SKM-1 (cell line): ENCODE data around the gene DYNLRB1.

ENCODE experiments used
- DNase-seq: peaks from one replicate; lab custom pipeline; 2025; ENCODE audit not compliant: unreplicated experiment; lab: John Stamatoyannopoulos, UW

DYNLRB1 gene

DNA sequence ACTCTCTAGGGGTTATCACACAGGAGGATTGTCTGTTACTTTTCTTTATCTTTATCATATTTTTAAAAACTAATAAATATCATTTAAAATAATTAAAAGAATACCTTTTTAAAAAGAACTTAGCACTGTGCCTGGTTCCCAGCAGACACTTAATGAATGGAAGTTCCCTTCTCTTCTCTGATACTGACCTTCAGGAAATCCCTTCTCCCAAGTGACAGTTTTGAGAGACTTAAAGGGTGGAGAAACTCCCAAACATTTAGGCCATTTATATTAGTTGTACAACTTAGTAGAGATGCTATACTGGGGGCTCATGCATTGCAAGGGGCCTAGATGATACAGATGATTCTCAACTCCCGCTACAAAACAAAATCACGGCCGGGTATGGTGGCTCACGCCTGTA is 60.8 kb downstream of the DYNLRB1 start:
- DNase-seq, result no peak

DNA sequence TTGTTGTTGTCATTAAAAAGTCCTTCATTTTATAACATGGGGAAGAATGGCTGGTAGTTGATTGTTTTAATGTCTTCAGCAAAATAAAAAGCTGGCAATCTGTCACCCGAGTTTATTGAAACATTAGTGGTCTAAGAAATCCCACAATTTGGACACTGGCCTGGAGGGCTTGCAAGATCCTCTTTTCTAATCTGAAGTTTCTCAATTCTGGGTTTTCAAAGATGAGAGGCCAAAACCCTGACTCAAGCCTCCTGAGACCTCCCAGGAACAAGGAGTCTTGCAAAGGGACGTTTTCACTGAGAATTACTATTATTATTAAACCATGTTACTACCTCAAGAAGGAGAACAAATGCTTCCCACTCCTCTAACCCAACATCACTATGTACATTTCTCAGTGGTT is 61.8 kb downstream of the DYNLRB1 start:
- DNase-seq, result no peak

DNA sequence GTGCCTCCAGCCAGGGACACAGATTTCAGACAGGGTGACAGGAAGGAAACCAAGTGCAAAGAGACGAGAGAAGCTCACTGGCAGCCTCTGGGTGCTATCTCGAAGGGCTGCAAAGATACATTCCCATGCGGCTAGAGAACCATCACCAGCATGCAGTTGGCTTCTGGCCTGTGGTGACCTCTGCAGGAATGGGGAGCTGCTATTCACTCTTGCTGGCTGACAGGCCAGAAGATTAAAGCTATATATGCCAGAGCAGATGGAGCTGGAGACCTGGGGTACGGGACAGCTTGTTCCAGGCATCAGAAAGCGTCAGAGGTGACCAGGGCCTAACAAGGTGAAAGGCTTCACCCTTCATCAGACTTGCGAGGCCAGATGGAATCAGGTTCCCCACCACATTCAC is 62.3 kb downstream of the DYNLRB1 start:
- DNase-seq, result no peak

DNA sequence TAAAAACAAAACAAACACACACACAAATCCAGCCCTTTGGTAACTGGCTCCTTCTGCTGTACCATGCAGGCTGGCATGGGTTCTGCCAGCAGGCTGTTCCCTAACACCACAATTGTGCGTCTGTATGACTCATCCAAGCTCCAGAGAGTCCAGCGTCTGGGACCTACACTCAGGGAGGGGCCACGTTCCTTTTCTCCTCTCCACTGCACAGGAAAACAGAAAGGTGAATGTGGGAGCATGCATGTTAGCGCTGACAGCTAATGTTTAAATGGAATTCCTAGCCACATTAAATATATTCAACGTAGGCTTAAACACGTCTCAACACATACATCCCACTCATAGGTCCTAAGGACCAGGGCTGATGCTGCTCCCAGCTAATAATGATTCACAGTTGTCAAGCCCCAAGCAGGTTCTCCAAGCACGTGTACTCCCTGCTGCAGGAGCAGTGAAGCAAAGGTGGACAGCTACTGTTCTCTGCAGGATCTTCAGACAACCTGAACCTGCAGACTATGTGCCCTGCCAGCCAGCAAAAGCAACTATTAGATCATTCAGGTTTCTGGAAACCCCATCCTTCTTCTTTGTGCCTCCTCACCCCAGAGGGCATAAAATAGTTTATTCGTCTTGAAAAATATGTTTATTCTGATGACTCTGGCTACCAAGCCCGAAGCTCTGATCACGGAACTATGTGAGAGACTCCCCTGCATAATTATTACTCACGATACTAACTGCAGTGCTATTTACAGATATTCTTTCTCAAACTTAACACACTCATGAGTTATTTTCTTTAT is 63.2 kb downstream of the DYNLRB1 start:
- no peak for DNase-seq

DNA sequence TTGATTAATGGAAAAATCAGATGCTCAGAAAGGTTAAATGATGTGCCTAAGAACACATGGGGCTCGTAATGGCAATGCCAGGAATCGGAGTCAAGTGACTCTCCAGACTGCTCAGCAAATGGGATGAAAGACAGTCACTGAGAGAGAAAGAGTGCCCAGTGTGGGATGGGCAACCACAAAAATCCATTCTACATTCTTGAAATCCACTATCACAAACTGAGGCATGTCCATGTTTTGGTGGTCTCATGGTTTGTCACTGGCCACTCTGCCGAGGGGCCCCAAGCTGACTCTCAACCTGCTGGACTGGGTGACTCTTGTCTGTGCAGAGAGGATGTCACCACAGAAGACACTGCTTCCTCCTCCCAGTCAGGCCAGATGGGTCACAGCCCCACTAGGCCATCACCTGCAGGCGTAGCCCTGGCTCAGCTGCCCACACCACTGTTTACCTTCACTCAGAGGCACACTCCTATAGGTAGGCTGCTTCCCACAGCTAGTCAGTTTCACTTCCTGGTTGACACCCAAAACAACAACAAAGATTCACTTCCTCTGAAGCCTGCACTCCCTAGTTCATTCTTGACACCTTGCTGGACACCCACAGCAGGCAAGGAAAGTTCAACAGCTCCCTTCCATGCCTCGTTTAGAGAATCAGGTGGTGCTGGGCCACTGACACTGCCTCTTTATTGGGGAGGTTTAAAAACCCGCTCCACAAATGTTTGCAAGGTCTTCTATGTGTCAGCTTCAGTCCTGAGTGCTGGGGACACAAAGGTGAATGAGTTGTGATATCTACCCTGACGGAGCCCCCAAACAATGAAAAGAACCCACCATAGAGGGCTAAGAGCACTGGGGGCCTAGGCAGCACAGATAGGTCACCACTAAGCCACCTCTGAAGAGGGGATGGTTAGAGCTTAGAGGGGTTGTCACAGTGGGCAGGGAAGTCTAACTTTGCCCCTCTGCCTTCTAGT is 64.0 kb downstream of the DYNLRB1 start:
- no peak for DNase-seq

DNA sequence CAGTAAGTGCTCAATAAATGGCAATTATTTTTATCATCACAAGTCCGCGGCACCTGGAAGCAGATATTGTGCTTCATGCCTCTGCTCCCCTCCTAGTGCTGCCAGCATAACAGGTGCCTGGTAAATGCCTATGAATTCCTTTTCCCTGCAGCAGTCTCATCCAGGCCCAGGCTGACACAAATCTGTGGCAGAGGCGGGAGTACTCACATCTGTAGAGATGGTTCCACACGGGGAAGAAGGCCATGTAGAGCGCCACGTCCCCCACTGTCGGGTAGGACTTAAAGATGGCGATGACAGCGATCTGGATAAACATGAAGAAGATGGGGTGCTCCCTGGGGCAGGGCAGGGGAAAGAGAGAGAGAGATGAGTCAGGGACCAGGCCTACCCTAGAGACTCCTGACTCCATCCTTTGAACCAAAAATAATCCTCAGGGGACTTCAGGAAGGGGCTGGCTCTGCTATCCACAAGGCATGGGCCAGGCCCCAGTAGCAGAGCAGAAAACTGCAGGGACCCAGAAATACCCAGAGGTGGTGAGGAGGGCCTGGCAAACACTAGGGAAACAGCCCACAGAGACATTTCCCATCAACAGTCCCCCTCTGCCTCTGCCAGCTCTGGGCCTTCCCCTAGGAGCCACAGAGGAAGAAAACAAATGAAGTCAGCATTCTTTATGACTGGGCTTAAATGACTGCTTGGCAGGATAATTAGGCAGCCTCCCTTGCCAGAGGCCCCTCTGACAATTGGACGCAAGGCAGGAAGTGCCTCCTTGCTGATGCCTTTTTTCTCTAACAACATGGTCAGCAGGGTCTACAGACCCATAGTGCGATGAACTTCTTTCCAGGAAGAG is 65.3 kb downstream of the DYNLRB1 start:
- DNase-seq, result no peak

DNA sequence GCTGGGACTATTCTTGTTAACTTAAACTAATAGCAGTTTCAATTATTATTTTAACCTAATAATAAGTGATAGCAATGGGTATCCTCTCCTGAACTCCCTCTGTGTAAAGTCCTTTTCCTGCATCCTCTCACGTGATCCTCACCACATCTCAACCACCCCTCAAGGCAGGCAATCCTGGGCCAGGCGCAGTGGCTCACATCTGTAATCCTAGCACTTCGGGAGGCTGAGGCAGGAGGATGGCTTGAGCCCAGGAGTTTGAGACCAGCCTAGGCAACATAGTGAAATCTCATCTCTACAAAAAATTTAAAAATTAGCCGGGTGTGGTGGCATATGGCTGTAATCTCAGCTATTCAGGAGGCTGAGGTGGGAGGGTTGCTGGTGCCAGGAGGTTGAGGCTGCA is 66.0 kb downstream of the DYNLRB1 start:
- no peak for DNase-seq

DNA sequence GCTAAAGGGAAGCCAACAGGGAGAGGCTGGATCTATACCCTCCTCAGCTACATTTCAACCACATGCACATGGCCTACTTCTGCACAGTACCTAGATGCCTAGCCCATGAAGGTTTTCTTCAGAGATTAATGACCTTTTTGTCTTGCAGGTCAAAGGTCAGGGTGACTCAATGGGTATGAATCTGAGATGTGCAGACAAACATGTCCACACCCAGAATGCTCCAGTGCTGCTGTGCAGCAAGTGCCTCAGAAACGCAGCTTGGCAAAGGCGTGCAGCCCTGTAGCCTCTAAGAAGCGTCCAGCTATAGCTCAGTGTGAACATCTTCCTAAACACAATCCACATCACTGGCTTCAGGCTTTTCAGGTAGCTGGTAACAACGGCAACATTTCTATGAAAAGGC is 66.7 kb downstream of the DYNLRB1 start:
- no peak for DNase-seq

DNA sequence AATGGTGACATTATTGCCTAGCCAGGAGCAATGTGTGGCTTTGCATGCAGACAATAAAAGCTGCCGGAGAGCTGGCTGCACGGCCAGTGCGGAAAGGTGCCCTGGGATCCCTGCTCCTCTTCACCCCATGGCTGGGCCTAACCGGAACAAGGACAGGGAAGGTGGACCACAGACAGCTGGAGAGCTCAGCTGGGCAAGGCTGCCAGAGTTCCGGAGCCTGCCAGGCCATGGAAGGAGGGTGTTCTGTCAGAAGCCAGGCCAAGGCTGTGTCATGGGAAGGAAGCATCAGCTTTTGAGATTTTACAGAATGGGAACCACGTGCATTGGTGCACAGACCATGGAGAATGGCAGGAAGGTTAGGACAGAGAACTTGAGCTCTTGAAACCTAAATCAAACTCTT is 67.3 kb downstream of the DYNLRB1 start:
- DNase-seq, result no peak

DNA sequence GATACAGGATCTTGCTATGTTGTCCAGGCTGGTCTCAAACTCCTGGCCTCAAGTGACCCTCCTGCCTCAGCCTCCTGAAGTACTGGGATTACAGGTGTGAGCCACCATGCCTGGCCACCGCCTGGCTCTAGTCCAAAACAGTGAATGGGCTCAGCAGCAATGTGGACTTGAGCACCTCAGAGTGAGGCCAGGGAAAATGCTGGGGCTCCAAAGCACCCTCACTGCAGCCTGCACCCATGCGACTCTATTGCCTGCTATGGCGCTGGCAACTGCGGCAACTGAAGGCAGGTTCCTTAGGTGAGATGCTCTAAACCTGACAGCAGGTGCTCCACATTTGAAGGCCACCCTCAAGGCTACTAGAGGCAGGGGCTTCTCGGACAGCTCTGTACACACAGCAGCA is 68.8 kb downstream of the DYNLRB1 start:
- no peak for DNase-seq

DNA sequence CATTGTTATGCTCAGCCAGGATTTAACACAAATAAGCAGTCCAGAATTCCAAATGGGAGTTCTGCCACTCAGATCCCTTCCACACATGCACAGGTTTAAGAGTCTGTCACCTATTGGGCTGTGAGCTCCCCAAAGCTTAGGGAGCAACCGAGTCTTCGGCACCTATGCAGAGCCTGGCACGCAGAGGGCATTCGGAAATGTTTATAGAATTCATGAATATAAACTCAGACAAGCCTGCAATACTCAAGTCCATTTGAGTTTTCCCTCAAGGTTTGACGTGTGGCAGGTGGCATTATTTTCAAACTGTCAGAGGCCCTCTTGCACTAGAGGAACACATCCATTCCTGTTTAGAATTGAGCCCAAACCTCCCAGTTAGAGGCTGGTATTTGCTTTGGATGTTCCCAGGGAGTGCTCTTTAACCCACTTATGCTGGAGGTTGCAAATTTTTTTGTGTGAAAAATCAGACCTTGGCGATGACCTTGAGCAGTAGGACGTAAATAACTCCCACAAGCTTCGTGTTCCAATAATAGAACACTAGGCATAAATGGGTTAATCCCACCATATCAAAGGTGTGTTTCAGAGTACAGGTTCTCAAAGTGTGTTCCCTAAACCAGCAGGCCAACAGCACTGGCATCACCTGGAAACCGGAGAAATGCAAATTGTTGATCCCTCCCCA is 70.4 kb downstream of the DYNLRB1 start:
- no peak for DNase-seq
